ENCODE data around the gene LDHD. TPM values are rescaled to one million over a fixed set of nuclear protein-coding genes. Genes with fewer than 3 reads are reported as not detected.

Gene LDHD
- under 1 TPM in 3 of 5 donors, not detected in 2; 0.13 to 0.47 (median 0.26) TPM for total RNA-seq
- total RNA-seq (2013) = not detected
- 0 to 0.55 (median 0.13) reads per million in 29 experiments for total RNA-seq

GRCh38 chr16:75116081-75116910 lies at the start of gene LDHD:
Gene LDHD, minus strand, starts transcription at chr16:75116780. Its CDS starts 60 bp downstream, at chr16:75116720.
- ChIA-PET POLR2A (interaction anchor here in 1 of 2 donors (0.6 kb wide), 1 partner anchor 168 kb away, joined by 3 read pairs; no protein-coding TSS in a partner anchor), CTCF (interaction anchor here in 1 of 2 donors (0.6 kb wide), 1 partner anchor 646 kb away, joined by 4 read pairs; no protein-coding TSS in a partner anchor)
- Mint-ChIP-seq H3K27ac (no peak within 1 kb of the TSS), H3K36me3 (no peaks in the 10 kb centered on the region), H3K9me3 (peaks cover 0 to 1% (median under 1%) of the 10 kb centered on the region in 3 donors), H3K27me3 (peaks cover 4 to 12% of the 10 kb centered on the region in 2 donors), H3K4me1 (peaks cover 0 to 3% (median under 1%) of the 10 kb centered on the region in 3 donors), H3K4me3 (peak within 1 kb of the TSS in 2 of 3 donors; percentile 19 to 36)
- Histone ChIP-seq H3K4me1 (ENCODE audit: control insufficient read depth in 1 of 2, extremely low read depth in 1 of 2, insufficient read depth in 2 of 2, low read length in 2 of 2) (peaks cover 0 to 12% of the 10 kb centered on the region in 2 experiments), H3K27me3 (replicated peaks in 1 of 2; ENCODE audit: control insufficient read depth in 2 of 2, extremely low read depth in 1 of 2, insufficient read depth in 2 of 2, low read length in 1 of 2) (peaks cover 0 to 28% of the 10 kb centered on the region in 2 experiments), H3K9me3 (no peaks in the 10 kb centered on the region), H3K4me3 (ENCODE audit: control insufficient read depth in 1 of 2, extremely low read depth in 1 of 2, low read length in 1 of 2) (no peak within 1 kb of the TSS), H3K36me3 (ENCODE audit: control insufficient read depth in 2 of 2, extremely low read depth in 1 of 2, insufficient read depth in 1 of 2, low read length in 1 of 2) (no peaks in the 10 kb centered on the region), H3K27ac (ENCODE audit: low read length) (no peak within 1 kb of the TSS)
- whole genome bisulfite sequencing (ENCODE audit: insufficient coverage) = 78% methylated on average over 6 of the region's 15 CpGs
- DNase-seq (no peak), ATAC-seq (replicated peaks in 1 of 4) (peak in 2 of 4 experiments; percentile 45 to 50)

DNA sequence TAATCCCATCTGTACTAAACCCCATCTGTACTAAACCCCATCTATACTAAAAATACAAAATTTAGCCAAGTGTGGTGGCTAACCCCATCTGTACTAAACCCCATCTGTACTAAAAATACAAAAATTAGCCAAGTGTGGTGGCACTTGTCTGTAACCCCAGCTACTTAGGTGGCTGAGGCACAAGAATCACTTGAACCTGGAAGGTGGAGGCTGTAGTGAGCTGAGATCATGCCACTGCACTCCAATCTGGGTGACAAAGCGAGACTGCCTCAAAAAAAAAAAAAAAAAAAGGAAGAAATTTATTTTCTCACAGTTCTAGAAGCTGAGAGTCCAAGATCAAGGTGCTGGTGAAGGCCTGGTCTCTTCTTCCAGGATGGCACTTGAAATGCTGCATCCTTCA lies 43.8 kb upstream of the LDHD start:
- Mint-ChIP-seq H3K36me3 (peaks cover 61% of the 10 kb centered on the region), H3K27ac (no peak overlapping the region), H3K4me3 (no peak overlapping the region), H3K27me3 (no peaks in the 10 kb centered on the region), H3K4me1 (peaks cover 0 to 2% (median 0%) of the 10 kb centered on the region in 3 donors), H3K9me3 (peaks cover 0 to 4% (median 3%) of the 10 kb centered on the region in 3 donors)
- no peak for ATAC-seq (replicated peaks in 1 of 4)
- H3K4me1 ChIP-seq (ENCODE audit: control insufficient read depth in 1 of 2, extremely low read depth in 1 of 2, insufficient read depth in 2 of 2, low read length in 2 of 2) = no peaks in the 10 kb centered on the region
- ChIA-PET POLR2A (no interaction called here), CTCF (no interaction called here)
- no peak overlapping the region for H3K4me3 ChIP-seq (ENCODE audit: control insufficient read depth in 1 of 2, extremely low read depth in 1 of 2, low read length in 1 of 2)
- no peaks in the 10 kb centered on the region for H3K27me3 ChIP-seq (replicated peaks in 1 of 2; ENCODE audit: control insufficient read depth in 2 of 2, extremely low read depth in 1 of 2, insufficient read depth in 2 of 2, low read length in 1 of 2)
- WGBS (ENCODE audit: insufficient coverage) = no CpG with 5 or more reads among the region's 1 CpG
- H3K9me3 ChIP-seq = no peaks in the 10 kb centered on the region
- DNase-seq = no peak
- peaks cover 6 to 8% of the 10 kb centered on the region in 2 donors for H3K36me3 ChIP-seq (ENCODE audit: control insufficient read depth in 2 of 2, extremely low read depth in 1 of 2, insufficient read depth in 1 of 2, low read length in 1 of 2)
- H3K27ac ChIP-seq (ENCODE audit: low read length) = no peak overlapping the region

GRCh38 chr16:75152635-75153034 lies 36.1 kb upstream of the LDHD start:
- peaks cover 7% of the 10 kb centered on the region for H3K9me3 ChIP-seq
- H3K36me3 Mint-ChIP-seq = peaks cover 50% of the 10 kb centered on the region
- no peak overlapping the region for H3K27ac Mint-ChIP-seq
- no peak overlapping the region for H3K4me3 ChIP-seq (ENCODE audit: control insufficient read depth in 1 of 2, extremely low read depth in 1 of 2, low read length in 1 of 2)
- peaks cover 17 to 26% (median 20%) of the 10 kb centered on the region in 3 donors for H3K4me1 Mint-ChIP-seq
- no peaks in the 10 kb centered on the region for H3K27me3 ChIP-seq (replicated peaks in 1 of 2; ENCODE audit: control insufficient read depth in 2 of 2, extremely low read depth in 1 of 2, insufficient read depth in 2 of 2, low read length in 1 of 2)
- peaks cover 5 to 10% of the 10 kb centered on the region in 2 experiments for H3K4me1 ChIP-seq (ENCODE audit: control insufficient read depth in 1 of 2, extremely low read depth in 1 of 2, insufficient read depth in 2 of 2, low read length in 2 of 2)
- ChIA-PET POLR2A (no interaction called here), CTCF (no interaction called here)
- no peak overlapping the region for H3K4me3 Mint-ChIP-seq
- ATAC-seq (replicated peaks in 1 of 4) (no peak), DNase-seq (no peak)
- peaks cover 9 to 19% (median 11%) of the 10 kb centered on the region in 3 donors for H3K9me3 Mint-ChIP-seq
- H3K36me3 ChIP-seq (ENCODE audit: control insufficient read depth in 2 of 2, extremely low read depth in 1 of 2, insufficient read depth in 1 of 2, low read length in 1 of 2) = peaks cover 4 to 11% of the 10 kb centered on the region in 2 donors
- H3K27me3 Mint-ChIP-seq = no peaks in the 10 kb centered on the region
- H3K27ac ChIP-seq (ENCODE audit: low read length) = no peak overlapping the region

DNA sequence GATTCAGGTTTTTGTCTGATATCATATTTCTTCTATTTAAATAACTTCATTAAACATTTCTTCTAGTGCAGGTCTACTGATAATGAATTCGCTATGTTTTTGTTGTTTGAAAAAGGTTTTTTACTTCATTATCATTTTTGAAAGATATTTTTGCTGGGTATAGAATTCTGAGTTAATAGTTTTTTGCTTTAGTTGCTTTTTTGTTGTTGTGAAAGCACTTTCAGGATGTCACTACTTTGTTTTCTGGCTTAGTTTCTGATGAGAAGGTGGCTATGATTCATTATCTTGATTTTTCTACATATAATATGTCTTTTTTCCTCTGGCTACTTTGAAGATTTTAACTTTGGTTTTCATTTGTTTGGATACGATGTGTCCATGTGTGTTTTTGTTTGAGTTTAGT lies 35.2 kb upstream of the LDHD start:
- H3K27ac ChIP-seq (ENCODE audit: low read length) = no peak overlapping the region
- H3K27ac Mint-ChIP-seq = no peak overlapping the region
- H3K36me3 Mint-ChIP-seq = peaks cover 44% of the 10 kb centered on the region
- peaks cover 4 to 8% of the 10 kb centered on the region in 2 donors for H3K36me3 ChIP-seq (ENCODE audit: control insufficient read depth in 2 of 2, extremely low read depth in 1 of 2, insufficient read depth in 1 of 2, low read length in 1 of 2)
- H3K4me1 ChIP-seq (ENCODE audit: control insufficient read depth in 1 of 2, extremely low read depth in 1 of 2, insufficient read depth in 2 of 2, low read length in 2 of 2) = peaks cover 5 to 10% of the 10 kb centered on the region in 2 experiments
- H3K4me1 Mint-ChIP-seq = peaks cover 17 to 26% (median 23%) of the 10 kb centered on the region in 3 donors
- H3K9me3 Mint-ChIP-seq = peaks cover 9 to 19% (median 11%) of the 10 kb centered on the region in 3 donors
- no CpG with 5 or more reads among the region's 2 CpGs for WGBS (ENCODE audit: insufficient coverage)
- no peak for DNase-seq
- H3K27me3 Mint-ChIP-seq = no peaks in the 10 kb centered on the region
- no peak overlapping the region for H3K4me3 ChIP-seq (ENCODE audit: control insufficient read depth in 1 of 2, extremely low read depth in 1 of 2, low read length in 1 of 2)
- H3K27me3 ChIP-seq (replicated peaks in 1 of 2; ENCODE audit: control insufficient read depth in 2 of 2, extremely low read depth in 1 of 2, insufficient read depth in 2 of 2, low read length in 1 of 2) = no peaks in the 10 kb centered on the region
- ChIA-PET POLR2A (no interaction called here), CTCF (no interaction called here)
- ATAC-seq (replicated peaks in 1 of 4) = no peak
- no peak overlapping the region for H3K4me3 Mint-ChIP-seq
- H3K9me3 ChIP-seq = peaks cover 7% of the 10 kb centered on the region

DNA sequence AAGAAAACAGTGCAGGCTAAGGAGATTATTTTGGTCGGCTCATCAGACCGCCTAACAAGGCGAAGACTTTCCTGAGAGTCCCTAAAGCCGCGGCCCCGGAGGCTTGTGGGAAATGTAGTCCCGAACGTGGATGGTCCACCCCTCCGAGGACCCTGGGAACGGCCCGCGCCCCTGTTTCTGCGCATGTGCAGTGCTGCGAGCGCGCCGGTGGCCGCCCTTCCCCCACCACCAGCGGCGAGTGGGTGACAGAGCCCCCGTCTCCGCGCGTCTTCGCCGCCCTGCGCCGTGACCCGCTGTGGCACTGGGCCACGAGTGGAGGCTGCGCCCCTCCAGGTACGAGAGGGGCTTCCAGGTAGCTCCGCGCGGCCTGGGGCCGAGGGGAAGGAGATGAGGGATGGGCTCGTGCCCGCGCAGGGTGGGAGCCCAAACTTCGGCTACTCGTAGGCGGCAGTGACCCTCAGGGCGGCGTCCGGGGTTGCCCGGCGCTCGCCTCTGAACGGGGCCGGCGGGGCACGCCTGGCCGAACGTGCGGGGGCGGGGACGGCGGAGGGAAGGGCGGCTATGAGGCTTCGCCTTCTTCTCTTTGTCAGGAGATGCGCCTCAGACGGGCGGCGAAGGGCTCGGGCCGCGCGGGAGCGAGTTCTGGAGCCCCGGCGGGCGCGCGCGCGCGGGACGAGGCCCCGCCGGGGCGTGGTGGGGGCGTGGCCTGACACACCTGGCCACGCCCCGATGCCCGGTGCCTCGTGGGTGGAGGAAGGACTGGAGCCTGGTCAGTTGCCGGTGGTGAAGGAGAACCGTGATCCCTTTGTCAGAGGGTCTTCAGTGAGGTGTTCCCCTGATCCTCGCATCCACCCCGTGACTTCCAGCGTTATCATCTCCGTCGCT lies 32.0 kb upstream of the LDHD start, which contains the start of gene ZFP1:
TSS of gene ZFP1 (plus strand) at position 214 of the 885 bp plus-strand sequence. CDS start 4,428 bp downstream, outside the sequence.
- WGBS (ENCODE audit: insufficient coverage) = under 1% methylated on average over 79 of the region's 93 CpGs
- H3K4me3 ChIP-seq (ENCODE audit: control insufficient read depth in 1 of 2, extremely low read depth in 1 of 2, low read length in 1 of 2) = peak within 1 kb of the TSS; percentile 83 to 92
- ATAC-seq (replicated peaks in 1 of 4) = peak; percentile 90 to 93 (median 91)
- Mint-ChIP-seq H3K27me3 (no peaks in the 10 kb centered on the region), H3K4me3 (peak within 1 kb of the TSS; percentile 79 to 86 (median 82)), H3K4me1 (peaks cover 17 to 23% (median 22%) of the 10 kb centered on the region in 3 donors), H3K9me3 (peaks cover 9 to 19% (median 11%) of the 10 kb centered on the region in 3 donors), H3K36me3 (peaks cover 30% of the 10 kb centered on the region), H3K27ac (peak within 1 kb of the TSS; percentile 62 to 86)
- H3K27me3 ChIP-seq (replicated peaks in 1 of 2; ENCODE audit: control insufficient read depth in 2 of 2, extremely low read depth in 1 of 2, insufficient read depth in 2 of 2, low read length in 1 of 2) = no peaks in the 10 kb centered on the region
- H3K4me1 ChIP-seq (ENCODE audit: control insufficient read depth in 1 of 2, extremely low read depth in 1 of 2, insufficient read depth in 2 of 2, low read length in 2 of 2) = peaks cover 5 to 10% of the 10 kb centered on the region in 2 experiments
- CTCF ChIA-PET = interaction anchor here in 1 of 2 donors (0.6 kb wide), 1 partner anchor 549 kb away, joined by 3 read pairs; no protein-coding TSS in a partner anchor
- DNase-seq = peak; percentile 84 to 96 (median 92)
- POLR2A ChIA-PET = no interaction called here
- H3K27ac ChIP-seq (ENCODE audit: low read length) = peak within 1 kb of the TSS; percentile 80
- peaks cover 7% of the 10 kb centered on the region for H3K9me3 ChIP-seq
- peaks cover 4% of the 10 kb centered on the region in 2 donors for H3K36me3 ChIP-seq (ENCODE audit: control insufficient read depth in 2 of 2, extremely low read depth in 1 of 2, insufficient read depth in 1 of 2, low read length in 1 of 2)
